ENCODE results near the gene SNX20. TPM values are rescaled to one million over a fixed set of nuclear protein-coding genes. Genes with fewer than 3 reads are reported as not detected.

Gene SNX20
- total RNA-seq, 1 experiment from 2014 or later, result not detected

- CTCF ChIA-PET, result no interaction called here
- Histone ChIP-seq H3K27me3 (replicated peaks; ENCODE audit: insufficient read depth, low read depth, low read length, poor library complexity) (no peaks in the 10 kb centered on the region), H3K36me3 (ENCODE audit: insufficient read depth, low read length, poor library complexity, severe bottlenecking) (no peaks in the 10 kb centered on the region), H3K27ac (ENCODE audit: low read depth, low read length, poor library complexity, severe bottlenecking) (no peak overlapping the region), H3K4me1 (ENCODE audit: insufficient read depth, low read length, poor library complexity, severe bottlenecking) (no peaks in the 10 kb centered on the region), H3K4me3 (ENCODE audit: low read depth, low read length, poor library complexity, severe bottlenecking) (no peak overlapping the region), H3K9me3 (ENCODE audit: low read depth, low read length, poor library complexity, severe bottlenecking) (peaks cover 5% of the 10 kb centered on the region)
- POLR2A ChIA-PET (ENCODE audit: low non-redundant PET), result no interaction called here
- intact Hi-C loops (cut with micrococcal nuclease; ENCODE audit: unreplicated experiment), result no loop called here
- no peak for DNase-seq (ENCODE audit: low spot score)
- TF ChIP-seq, protein P1, sequence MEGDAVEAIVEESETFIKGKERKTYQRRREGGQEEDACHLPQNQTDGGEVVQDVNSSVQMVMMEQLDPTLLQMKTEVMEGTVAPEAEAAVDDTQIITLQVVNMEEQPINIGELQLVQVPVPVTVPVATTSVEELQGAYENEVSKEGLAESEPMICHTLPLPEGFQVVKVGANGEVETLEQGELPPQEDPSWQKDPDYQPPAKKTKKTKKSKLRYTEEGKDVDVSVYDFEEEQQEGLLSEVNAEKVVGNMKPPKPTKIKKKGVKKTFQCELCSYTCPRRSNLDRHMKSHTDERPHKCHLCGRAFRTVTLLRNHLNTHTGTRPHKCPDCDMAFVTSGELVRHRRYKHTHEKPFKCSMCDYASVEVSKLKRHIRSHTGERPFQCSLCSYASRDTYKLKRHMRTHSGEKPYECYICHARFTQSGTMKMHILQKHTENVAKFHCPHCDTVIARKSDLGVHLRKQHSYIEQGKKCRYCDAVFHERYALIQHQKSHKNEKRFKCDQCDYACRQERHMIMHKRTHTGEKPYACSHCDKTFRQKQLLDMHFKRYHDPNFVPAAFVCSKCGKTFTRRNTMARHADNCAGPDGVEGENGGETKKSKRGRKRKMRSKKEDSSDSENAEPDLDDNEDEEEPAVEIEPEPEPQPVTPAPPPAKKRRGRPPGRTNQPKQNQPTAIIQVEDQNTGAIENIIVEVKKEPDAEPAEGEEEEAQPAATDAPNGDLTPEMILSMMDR (conservative IDR thresholded peaks at IDR 0.05; ENCODE audit: low read depth, low read length), result no peak
- TF ChIP-seq EZH2 (IDR thresholded peaks at IDR 0.05; ENCODE audit: borderline replicate concordance, low read depth, low read length, poor library complexity, severe bottlenecking), result no peak
- no TSS peak for BruUV-seq (replicated peaks)
Measured at GRCh38 chr16:50705436-50706110, 24.5 kb upstream of the SNX20 start.

GRCh38 chr16:50704245-50704644, 23.1 kb upstream of the SNX20 start:
- no peak for DNase-seq (ENCODE audit: low spot score)
- TF ChIP-seq, protein P1 (conservative IDR thresholded peaks at IDR 0.05; ENCODE audit: low read depth, low read length), result no peak
- TF ChIP-seq EZH2 (IDR thresholded peaks at IDR 0.05; ENCODE audit: borderline replicate concordance, low read depth, low read length, poor library complexity, severe bottlenecking), result no peak
- intact Hi-C loops (cut with micrococcal nuclease; ENCODE audit: unreplicated experiment), result no loop called here
- no peak overlapping the region for H3K4me3 ChIP-seq (ENCODE audit: low read depth, low read length, poor library complexity, severe bottlenecking)
- CTCF ChIA-PET, result no interaction called here
- no peaks in the 10 kb centered on the region for H3K4me1 ChIP-seq (ENCODE audit: insufficient read depth, low read length, poor library complexity, severe bottlenecking)
- H3K9me3 ChIP-seq (ENCODE audit: low read depth, low read length, poor library complexity, severe bottlenecking), result peaks cover 5% of the 10 kb centered on the region
- BruUV-seq (replicated peaks), result no TSS peak
- H3K36me3 ChIP-seq (ENCODE audit: insufficient read depth, low read length, poor library complexity, severe bottlenecking), result no peaks in the 10 kb centered on the region
- no peak overlapping the region for H3K27ac ChIP-seq (ENCODE audit: low read depth, low read length, poor library complexity, severe bottlenecking)
- no peaks in the 10 kb centered on the region for H3K27me3 ChIP-seq (replicated peaks; ENCODE audit: insufficient read depth, low read depth, low read length, poor library complexity)
- POLR2A ChIA-PET (ENCODE audit: low non-redundant PET), result no interaction called here

GRCh38 chr16:50702725-50703124, 21.6 kb upstream of the SNX20 start:
- Histone ChIP-seq H3K4me3 (ENCODE audit: low read depth, low read length, poor library complexity, severe bottlenecking) (no peak overlapping the region), H3K27ac (ENCODE audit: low read depth, low read length, poor library complexity, severe bottlenecking) (no peak overlapping the region), H3K27me3 (replicated peaks; ENCODE audit: insufficient read depth, low read depth, low read length, poor library complexity) (no peaks in the 10 kb centered on the region), H3K4me1 (ENCODE audit: insufficient read depth, low read length, poor library complexity, severe bottlenecking) (no peaks in the 10 kb centered on the region), H3K9me3 (ENCODE audit: low read depth, low read length, poor library complexity, severe bottlenecking) (peaks cover 5% of the 10 kb centered on the region), H3K36me3 (ENCODE audit: insufficient read depth, low read length, poor library complexity, severe bottlenecking) (no peaks in the 10 kb centered on the region)
- intact Hi-C loops (cut with micrococcal nuclease; ENCODE audit: unreplicated experiment), result no loop called here
- no TSS peak for BruUV-seq (replicated peaks)
- TF ChIP-seq, protein P1 (conservative IDR thresholded peaks at IDR 0.05; ENCODE audit: low read depth, low read length), result no peak
- TF ChIP-seq EZH2 (IDR thresholded peaks at IDR 0.05; ENCODE audit: borderline replicate concordance, low read depth, low read length, poor library complexity, severe bottlenecking), result no peak
- ChIA-PET POLR2A (ENCODE audit: low non-redundant PET) (no interaction called here), CTCF (no interaction called here)
- DNase-seq (ENCODE audit: low spot score), result no peak
